Dendritic cell treated with granulocyte-macrophage colony-stimulating factor and Interleukin-4, amounts not matched to agents 40 ng/mL and 50 ng/mL, for 4 days (primary cell): ENCODE results near the gene ORM2.
A peak's percentile ranks its signal among the peaks of the same experiment; 100 is the strongest.

Experiments used
- H3K27ac Mint-ChIP-seq: one replicate; pipeline ENCODE4 v1.8.0; 2022; ENCODE audit warnings: mild to moderate bottlenecking, mixed read lengths
- H3K27me3 Mint-ChIP-seq: one replicate; pipeline ENCODE4 v1.8.0; 2022; ENCODE audit warnings: mild to moderate bottlenecking, mixed read lengths
- H3K36me3 Mint-ChIP-seq: one replicate; pipeline ENCODE4 v1.8.0; 2022; ENCODE audit warnings: low read depth, mixed read lengths
- H3K4me1 Mint-ChIP-seq: one replicate; pipeline ENCODE4 v1.8.0; 2022; ENCODE audit warnings: low read depth, mixed read lengths
- H3K4me3 Mint-ChIP-seq: one replicate; pipeline ENCODE4 v1.8.0; 2022; ENCODE audit warnings: mild to moderate bottlenecking, moderate library complexity, mixed read lengths
- H3K9me3 Mint-ChIP-seq: one replicate; pipeline ENCODE4 v1.8.0; 2022; ENCODE audit warnings: mixed read lengths
- intact Hi-C: fragments of 100-400 bp; cut with micrococcal nuclease; formaldehyde crosslinking; loops from one replicate; pipeline ENCODE4 v1.15.0; 2022

The ORM2 gene

DNA sequence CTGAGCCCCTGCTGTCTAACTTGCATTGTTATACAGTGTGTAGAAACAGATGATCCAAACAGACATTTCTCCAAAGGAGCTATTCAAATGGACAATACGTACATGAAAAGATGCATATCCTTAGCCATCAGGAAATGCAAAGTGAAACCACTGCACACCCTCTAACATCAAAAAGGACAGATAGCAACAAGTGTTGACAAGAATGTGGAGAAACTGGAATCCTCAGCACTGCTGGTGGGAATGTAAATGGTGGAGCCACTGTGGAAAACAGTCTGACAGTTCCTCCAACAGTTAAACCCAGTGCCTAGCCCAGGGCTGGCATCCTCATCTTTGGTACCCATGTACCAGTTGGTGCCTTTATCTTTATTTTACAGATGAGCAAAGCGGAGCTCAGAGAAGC is 8.5 kb downstream of the ORM2 start:
- peaks cover 90% of the 10 kb centered on the region for H3K36me3 Mint-ChIP-seq
- no peak overlapping the region for H3K4me3 Mint-ChIP-seq
- H3K9me3 Mint-ChIP-seq: peaks cover 9% of the 10 kb centered on the region
- no peak overlapping the region for H3K27ac Mint-ChIP-seq
- intact Hi-C loops: loop anchor here (2.0 to 5.0 kb wide), 2 partner anchors 59 to 315 kb away; no protein-coding TSS in a partner anchor
- no peaks in the 10 kb centered on the region for H3K27me3 Mint-ChIP-seq
- peaks cover 36% of the 10 kb centered on the region for H3K4me1 Mint-ChIP-seq

DNA sequence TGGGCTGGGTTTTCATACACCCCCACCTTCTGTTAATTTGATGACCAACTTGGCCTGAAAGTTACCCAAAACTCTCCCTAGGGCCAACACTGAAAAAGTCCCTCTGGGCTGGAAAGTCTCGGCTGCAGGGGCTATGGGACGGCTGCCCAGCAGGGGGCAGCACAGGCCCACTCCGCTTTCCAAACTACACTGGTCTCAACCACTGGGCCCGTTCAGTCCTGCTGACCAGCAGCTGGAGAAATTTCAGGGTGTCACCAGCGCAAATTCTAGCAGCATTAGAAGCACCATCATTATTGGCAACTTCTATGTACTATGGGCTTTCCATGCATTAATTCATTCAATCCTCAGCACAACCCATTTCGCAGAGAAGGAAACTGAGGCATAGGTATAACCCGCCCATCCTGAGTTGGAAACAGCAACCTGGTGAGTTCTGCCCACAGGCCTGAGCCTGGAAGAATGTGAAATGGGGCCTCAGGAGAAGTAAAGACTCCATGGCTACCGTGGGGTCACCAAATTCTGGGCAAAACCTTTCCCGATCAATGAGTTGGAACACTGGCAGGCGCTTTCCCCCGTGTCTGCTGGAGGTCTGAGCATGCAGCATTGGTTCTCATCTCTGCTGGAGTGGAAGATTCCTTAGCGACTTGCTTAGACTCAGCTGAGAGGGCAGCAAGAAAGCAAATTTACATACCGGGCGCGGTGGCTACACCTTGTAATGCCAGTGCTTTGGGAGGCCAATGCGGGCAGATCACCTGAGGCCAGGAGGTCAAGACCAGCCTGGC is 9.7 kb downstream of the ORM2 start:
- intact Hi-C loops: loop anchor here (2.0 to 5.0 kb wide), 2 partner anchors 58 to 313 kb away; no protein-coding TSS in a partner anchor
- Mint-ChIP-seq H3K4me3 (no peak overlapping the region), H3K36me3 (peaks cover 100% of the 10 kb centered on the region), H3K9me3 (peaks cover 9% of the 10 kb centered on the region), H3K4me1 (peaks cover 36% of the 10 kb centered on the region), H3K27ac (peak overlapping the region; percentile 73), H3K27me3 (no peaks in the 10 kb centered on the region)

DNA sequence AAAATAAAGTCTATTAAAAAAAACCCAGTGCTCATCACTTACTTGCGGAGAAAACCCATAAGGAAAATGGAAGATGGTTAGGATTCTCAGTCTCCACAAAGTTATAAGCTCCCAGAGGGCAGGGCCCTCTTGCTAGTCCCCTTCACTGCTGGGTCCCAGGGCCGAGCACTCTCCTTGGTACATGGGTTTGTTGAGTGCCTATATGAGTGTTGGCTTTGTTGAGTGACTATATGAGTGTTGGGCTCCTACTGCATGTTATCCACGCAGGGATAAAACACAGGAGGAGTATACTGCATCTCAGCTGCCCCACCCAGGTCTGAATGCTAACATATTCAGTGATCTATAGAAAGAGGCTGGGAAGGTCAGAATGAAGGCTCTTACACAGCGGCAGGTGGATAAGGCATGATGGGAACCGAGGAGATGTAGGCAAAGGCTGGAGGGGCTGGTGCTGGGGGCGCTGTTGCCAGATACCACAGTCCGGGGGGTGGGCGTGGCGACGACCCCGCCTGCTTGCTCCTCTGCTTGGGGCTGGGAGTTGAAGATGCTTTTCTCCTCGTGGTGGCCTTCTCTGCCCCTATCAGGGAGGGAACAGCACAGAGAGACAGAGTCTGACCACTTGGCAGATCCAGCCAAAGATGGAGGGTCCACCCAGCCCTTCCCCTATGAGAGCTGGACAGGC is 11.6 kb downstream of the ORM2 start:
- Mint-ChIP-seq H3K27ac (peak overlapping the region; percentile 73), H3K4me1 (peaks cover 30% of the 10 kb centered on the region), H3K4me3 (no peak overlapping the region), H3K9me3 (no peaks in the 10 kb centered on the region), H3K27me3 (no peaks in the 10 kb centered on the region), H3K36me3 (peaks cover 100% of the 10 kb centered on the region)
- intact Hi-C loops: no loop called here

DNA sequence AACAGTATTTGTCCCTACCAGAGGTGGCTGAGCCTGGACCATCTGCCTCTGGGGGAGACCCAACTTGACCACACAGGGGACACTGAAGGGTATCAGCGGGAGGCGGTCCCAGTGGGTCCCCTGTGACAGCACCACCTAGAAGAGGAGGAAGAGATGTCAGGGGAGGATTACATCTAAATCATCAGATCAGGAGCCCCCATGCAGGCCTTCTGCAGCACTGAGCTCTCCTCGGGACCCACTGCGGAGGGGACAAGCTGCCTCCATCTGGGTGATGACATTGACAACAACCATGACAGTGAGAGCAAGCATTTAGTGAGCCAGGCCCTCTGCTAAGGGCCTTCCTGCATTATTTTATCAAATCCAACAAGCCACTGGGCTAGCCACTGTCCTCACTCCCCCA is 12.3 kb downstream of the ORM2 start:
- intact Hi-C loops: no loop called here
- Mint-ChIP-seq H3K36me3 (peaks cover 100% of the 10 kb centered on the region), H3K27me3 (no peaks in the 10 kb centered on the region), H3K9me3 (no peaks in the 10 kb centered on the region), H3K4me3 (no peak overlapping the region), H3K27ac (peak overlapping the region; percentile 73), H3K4me1 (peaks cover 30% of the 10 kb centered on the region)

DNA sequence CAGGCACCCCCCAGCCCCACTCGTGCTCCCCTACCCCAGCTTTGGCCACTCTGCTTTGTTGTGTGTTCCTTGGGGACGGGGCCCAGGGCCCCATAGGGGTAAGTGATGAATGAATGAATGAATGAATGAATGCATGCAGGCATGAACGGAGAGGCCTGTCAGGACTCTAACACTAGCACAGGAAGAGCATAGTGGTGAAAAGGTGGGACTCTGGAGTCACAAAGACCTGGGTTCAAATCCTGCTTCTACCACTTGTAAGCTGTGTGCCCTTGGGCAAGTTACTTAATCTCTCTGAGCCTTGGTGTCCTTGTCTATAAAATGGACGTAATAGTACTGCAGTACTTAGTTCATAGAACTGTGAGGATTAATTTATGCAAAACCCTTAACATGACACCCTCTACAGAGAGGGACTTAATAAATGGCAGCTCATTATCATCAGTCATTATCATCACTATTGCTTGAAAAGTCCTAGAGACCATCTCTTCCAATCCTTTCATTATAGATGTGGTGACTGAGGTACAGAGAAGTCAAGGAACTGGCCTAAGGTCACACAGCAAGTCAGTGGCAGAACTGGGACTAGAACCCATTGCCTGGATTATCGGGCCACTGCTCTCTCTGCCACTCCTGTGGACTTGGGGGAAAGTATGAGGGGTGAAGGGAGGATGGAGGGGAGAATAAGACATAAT is 13.2 kb downstream of the ORM2 start:
- no peaks in the 10 kb centered on the region for H3K27me3 Mint-ChIP-seq
- no peaks in the 10 kb centered on the region for H3K9me3 Mint-ChIP-seq
- H3K27ac Mint-ChIP-seq: no peak overlapping the region
- peaks cover 30% of the 10 kb centered on the region for H3K4me1 Mint-ChIP-seq
- no peak overlapping the region for H3K4me3 Mint-ChIP-seq
- peaks cover 100% of the 10 kb centered on the region for H3K36me3 Mint-ChIP-seq
- intact Hi-C loops: no loop called here

DNA sequence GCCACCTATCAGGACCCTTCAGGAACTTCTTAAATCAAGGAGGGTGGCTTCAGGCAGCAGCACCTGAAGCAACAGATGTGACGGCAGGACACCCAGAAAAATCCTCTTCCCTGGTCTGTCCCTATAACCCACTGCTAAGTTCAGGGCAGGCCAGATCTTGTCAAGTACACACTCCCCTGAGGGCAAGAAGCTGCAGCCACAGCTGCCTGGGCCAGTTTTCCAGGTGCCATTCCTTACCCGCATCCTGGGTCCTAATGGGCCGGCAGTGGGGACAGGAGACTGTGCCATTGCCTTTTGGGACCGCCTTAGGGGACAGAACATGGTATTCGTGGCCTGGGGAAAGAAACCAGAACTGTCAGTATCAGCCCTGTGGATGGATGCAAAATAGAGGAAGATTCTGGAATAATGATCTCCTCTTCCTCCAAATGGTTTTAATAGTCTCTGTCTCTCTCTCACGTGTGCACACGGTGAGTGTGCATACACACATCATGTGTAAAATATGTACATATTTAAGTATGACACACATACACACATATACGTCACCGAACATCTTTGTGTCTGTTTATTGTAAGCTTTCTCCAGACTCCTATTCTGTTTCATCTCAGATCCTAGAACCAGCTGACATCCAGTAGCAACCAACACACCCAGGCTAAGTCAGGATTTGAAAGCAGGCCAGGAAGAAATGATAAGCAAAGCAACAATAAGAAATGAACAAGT is 14.0 kb downstream of the ORM2 start:
- Mint-ChIP-seq H3K36me3 (peaks cover 100% of the 10 kb centered on the region), H3K4me3 (no peak overlapping the region), H3K9me3 (no peaks in the 10 kb centered on the region), H3K4me1 (peaks cover 35% of the 10 kb centered on the region), H3K27me3 (no peaks in the 10 kb centered on the region), H3K27ac (no peak overlapping the region)
- intact Hi-C loops: no loop called here

DNA sequence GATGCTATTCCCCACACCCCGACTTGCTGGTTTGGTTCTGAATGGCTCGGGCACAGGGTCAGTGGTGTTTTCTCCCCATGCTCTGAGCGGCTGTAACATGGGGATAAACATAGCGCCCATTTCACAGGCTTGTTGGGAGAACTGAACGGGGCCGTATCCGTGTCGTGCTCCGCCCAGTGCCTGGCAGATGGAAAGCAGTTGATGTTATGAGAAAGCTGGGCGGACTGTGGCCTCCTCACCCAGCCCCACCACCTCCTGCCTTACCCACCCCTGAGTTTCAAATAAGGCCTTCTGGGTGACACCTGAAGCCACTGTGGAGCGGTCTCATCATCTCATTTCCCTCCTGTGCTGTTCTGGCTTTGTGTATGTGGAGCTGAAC is 14.5 kb downstream of the ORM2 start:
- peaks cover 40% of the 10 kb centered on the region for H3K4me1 Mint-ChIP-seq
- no peak overlapping the region for H3K4me3 Mint-ChIP-seq
- H3K27ac Mint-ChIP-seq: no peak overlapping the region

DNA sequence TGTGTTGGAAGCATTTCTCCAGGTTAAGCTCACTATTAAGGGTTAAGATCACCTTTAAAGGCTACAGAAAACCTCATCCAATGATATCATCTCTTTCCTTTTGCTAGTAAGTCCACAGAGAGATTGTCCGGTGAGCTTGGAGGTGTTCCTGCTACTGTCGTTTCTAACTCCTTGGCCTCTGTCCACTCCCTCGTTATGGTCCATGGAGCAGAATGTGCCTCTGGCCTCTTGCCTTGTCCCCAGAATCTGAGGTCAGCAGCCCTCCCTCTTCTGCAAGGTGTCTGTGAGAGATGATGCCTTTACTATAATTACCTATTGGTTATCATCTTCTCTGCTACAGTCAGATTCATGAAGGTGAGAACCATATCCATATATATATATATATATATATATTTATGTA is 15.0 kb downstream of the ORM2 start:
- no peaks in the 10 kb centered on the region for H3K9me3 Mint-ChIP-seq
- H3K27me3 Mint-ChIP-seq: no peaks in the 10 kb centered on the region
- H3K36me3 Mint-ChIP-seq: peaks cover 100% of the 10 kb centered on the region
- no peak overlapping the region for H3K27ac Mint-ChIP-seq
- intact Hi-C loops: no loop called here
- H3K4me1 Mint-ChIP-seq: peaks cover 40% of the 10 kb centered on the region
- H3K4me3 Mint-ChIP-seq: no peak overlapping the region

More for the DNA sequence above, 14.5 kb downstream of the ORM2 start:
- H3K27me3 Mint-ChIP-seq: no peaks in the 10 kb centered on the region
- H3K36me3 Mint-ChIP-seq: peaks cover 100% of the 10 kb centered on the region
- no peaks in the 10 kb centered on the region for H3K9me3 Mint-ChIP-seq
- intact Hi-C loops: no loop called here

DNA sequence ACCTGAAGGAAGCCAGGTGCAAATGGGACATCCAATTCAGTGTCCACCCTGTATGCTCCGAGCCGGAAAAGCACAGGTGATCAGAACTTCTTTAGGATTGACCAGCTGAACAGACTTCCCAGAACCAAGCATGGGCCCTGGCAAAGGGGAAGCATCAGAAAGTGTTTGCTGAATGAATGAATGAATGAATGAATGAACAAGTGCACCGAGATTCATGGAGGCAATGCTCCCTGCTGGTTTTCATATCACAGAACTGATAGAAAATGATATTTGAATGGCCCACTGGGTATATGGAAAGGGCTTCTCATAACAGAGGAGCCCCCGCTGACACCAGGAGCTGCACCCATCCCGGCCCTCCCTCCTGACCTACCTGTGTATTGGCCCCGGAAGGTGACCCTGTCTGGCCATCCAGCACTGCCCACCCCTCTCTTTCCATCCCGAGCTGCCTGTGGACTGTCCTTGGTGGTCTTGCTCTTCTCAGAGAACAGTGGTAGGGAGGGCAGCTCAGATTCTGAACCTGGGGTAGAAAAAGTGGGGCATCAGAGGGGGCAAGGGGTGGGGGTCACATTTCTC is 15.9 kb downstream of the ORM2 start:
- intact Hi-C loops: no loop called here
- H3K4me1 Mint-ChIP-seq: peaks cover 40% of the 10 kb centered on the region
- no peaks in the 10 kb centered on the region for H3K9me3 Mint-ChIP-seq
- H3K27ac Mint-ChIP-seq: no peak overlapping the region
- H3K4me3 Mint-ChIP-seq: no peak overlapping the region
- peaks cover 100% of the 10 kb centered on the region for H3K36me3 Mint-ChIP-seq
- no peaks in the 10 kb centered on the region for H3K27me3 Mint-ChIP-seq

DNA sequence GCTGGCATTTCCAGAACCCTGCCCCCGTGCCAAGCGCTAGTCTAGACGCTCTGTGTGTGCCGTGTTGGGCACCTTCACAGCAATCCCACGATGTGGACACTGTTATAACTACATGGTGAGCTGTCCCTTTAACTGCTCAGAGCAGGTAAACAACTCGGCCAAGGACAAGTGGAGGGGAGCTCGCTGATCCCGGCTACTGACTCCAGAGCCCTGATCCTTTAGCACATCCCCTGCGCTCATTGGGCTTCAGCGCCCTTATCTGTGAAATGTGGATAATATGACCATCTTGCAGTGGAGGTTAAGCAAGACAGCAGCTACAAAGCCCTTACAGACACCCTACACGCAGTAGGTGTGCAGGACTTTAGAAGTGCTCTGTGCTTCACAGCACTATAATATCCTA is 16.5 kb downstream of the ORM2 start:
- intact Hi-C loops: no loop called here
- Mint-ChIP-seq H3K9me3 (no peaks in the 10 kb centered on the region), H3K36me3 (peaks cover 100% of the 10 kb centered on the region), H3K27me3 (no peaks in the 10 kb centered on the region), H3K4me3 (no peak overlapping the region), H3K27ac (no peak overlapping the region), H3K4me1 (peaks cover 41% of the 10 kb centered on the region)

DNA sequence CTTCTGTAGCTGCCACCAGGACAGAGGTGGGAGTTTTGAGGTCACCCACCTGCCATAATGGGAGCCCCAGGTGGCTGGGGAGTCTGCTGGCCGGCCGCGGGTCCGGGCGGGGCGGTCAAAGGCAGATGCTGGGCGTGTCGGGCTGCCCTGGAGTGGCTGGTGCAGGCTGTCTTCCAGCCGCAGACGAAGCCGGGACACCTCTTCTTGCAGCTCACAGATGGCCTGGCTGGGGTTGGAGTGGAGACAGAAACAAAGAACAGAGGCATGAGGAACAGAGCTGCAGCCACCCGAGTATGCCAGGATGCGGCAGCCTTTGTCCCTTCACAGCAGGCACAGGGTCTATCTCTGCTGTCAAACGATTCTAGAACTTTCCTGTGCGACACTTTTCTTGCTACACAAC is 18.0 kb downstream of the ORM2 start:
- intact Hi-C loops: no loop called here
- peaks cover 99% of the 10 kb centered on the region for H3K36me3 Mint-ChIP-seq
- no peaks in the 10 kb centered on the region for H3K27me3 Mint-ChIP-seq
- no peak overlapping the region for H3K4me3 Mint-ChIP-seq
- no peaks in the 10 kb centered on the region for H3K9me3 Mint-ChIP-seq
- H3K27ac Mint-ChIP-seq: no peak overlapping the region
- peaks cover 32% of the 10 kb centered on the region for H3K4me1 Mint-ChIP-seq

DNA sequence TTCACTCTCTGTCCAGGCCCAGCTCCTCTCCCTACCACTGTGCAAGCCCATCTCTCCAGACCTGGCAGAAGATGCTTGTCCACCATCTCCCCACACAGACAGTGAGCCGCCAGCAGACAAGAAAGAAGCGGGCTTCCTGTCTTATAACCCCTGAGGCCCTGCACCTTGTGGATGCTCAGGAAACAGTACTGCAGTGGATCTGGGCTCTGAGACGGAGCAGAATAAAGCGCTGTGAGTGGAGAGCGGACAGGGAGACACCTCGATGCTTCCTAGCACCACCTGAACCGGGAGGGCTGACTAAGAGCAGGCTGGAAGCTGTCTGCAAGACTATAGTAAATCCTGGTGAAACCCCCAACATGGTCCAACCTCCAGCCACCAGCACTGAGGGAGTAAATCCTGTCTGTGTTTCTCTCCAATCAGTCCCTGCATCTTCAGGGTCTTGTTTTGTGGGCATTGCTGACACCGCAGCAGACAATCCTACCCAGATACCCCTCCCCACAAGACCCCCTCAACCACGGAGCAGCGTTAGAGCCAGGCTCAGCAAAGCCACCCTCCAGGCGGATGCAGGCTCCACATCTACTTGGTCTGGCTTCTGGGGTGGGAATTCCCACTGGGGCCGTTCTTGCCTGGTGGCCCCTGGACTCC is 18.7 kb downstream of the ORM2 start:
- H3K27me3 Mint-ChIP-seq: no peaks in the 10 kb centered on the region
- peaks cover 32% of the 10 kb centered on the region for H3K4me1 Mint-ChIP-seq
- peak overlapping the region; percentile 50 for H3K27ac Mint-ChIP-seq
- no peak overlapping the region for H3K4me3 Mint-ChIP-seq
- no peaks in the 10 kb centered on the region for H3K9me3 Mint-ChIP-seq
- H3K36me3 Mint-ChIP-seq: peaks cover 99% of the 10 kb centered on the region
- intact Hi-C loops: no loop called here

DNA sequence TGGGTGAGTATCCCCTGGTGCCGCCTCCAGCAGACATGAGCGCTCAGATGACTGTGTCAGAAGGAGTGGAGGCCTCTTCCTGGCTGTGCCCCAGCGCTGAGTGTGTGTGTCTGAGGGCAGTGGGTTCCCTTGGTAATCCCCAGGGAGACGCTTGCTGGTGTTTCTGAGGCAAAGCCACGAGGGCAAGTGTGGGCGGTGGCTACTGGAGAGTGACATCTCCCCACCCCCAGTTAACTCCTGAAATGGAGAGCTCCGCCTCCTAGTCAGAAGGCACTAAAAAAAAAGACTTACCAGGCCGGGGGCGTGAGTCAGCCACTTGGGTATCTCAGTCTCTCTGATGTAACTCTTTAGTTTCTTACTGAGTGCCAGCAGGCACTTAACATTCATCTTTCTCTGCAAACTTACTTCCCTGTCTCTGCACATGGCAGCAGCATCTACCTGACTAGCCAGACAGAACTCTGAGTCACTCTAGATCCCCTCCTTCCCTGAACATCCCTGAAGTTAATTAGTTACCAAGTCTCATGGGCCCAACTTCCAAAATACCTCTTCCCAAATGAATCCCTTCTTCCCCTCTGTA is 19.3 kb downstream of the ORM2 start:
- H3K27me3 Mint-ChIP-seq: no peaks in the 10 kb centered on the region
- peak overlapping the region; percentile 50 for H3K27ac Mint-ChIP-seq
- H3K4me1 Mint-ChIP-seq: peaks cover 32% of the 10 kb centered on the region
- no peak overlapping the region for H3K4me3 Mint-ChIP-seq
- intact Hi-C loops: no loop called here
- H3K36me3 Mint-ChIP-seq: peaks cover 98% of the 10 kb centered on the region
- H3K9me3 Mint-ChIP-seq: no peaks in the 10 kb centered on the region
